Measurements from ENCODE around the gene GATD1. TPM values are rescaled to one million over a fixed set of nuclear protein-coding genes. Genes with fewer than 3 reads are reported as not detected.
A peak's percentile ranks its signal among the peaks of the same experiment; 100 is the strongest.

The GATD1 gene
- total RNA-seq, 2 donors from 2014 or later, result 36.7 to 44.3 TPM

- no peaks in the 10 kb centered on the region for H3K9me3 ChIP-seq (ENCODE audit: control insufficient read depth, low read length, poor library complexity, severe bottlenecking)
- Mint-ChIP-seq H3K36me3 (ENCODE audit: low read depth) (no peaks in the 10 kb centered on the region), H3K4me1 (peaks cover 10% of the 10 kb centered on the region), H3K27me3 (no peaks in the 10 kb centered on the region), H3K4me3 (peak overlapping the region; percentile 84), H3K27ac (no peak overlapping the region)
- DNase-seq, result no peak
- ATAC-seq, result no peak
These were observed 27.3 kb upstream of the GATD1 start for GRCh38 chr11:804599-804964.

GRCh38 chr11:803770-804598 is 26.7 kb upstream of the GATD1 start:
- H3K9me3 ChIP-seq (ENCODE audit: control insufficient read depth, low read length, poor library complexity, severe bottlenecking), result no peaks in the 10 kb centered on the region
- H3K27me3 Mint-ChIP-seq, result no peaks in the 10 kb centered on the region
- H3K27ac Mint-ChIP-seq, result no peak overlapping the region
- peaks cover 10% of the 10 kb centered on the region for H3K4me1 Mint-ChIP-seq
- no peaks in the 10 kb centered on the region for H3K36me3 Mint-ChIP-seq (ENCODE audit: low read depth)
- peak overlapping the region; percentile 84 for H3K4me3 Mint-ChIP-seq
- no peak for ATAC-seq
- DNase-seq, result no peak

- ATAC-seq (no peak), DNase-seq (no peak)
- Mint-ChIP-seq H3K27ac (no peak overlapping the region), H3K36me3 (ENCODE audit: low read depth) (no peaks in the 10 kb centered on the region), H3K27me3 (no peaks in the 10 kb centered on the region), H3K4me1 (peaks cover 6% of the 10 kb centered on the region), H3K4me3 (peak overlapping the region; percentile 63)
- no peaks in the 10 kb centered on the region for H3K9me3 ChIP-seq (ENCODE audit: control insufficient read depth, low read length, poor library complexity, severe bottlenecking)
These were observed 26.1 kb upstream of the GATD1 start for GRCh38 chr11:803467-803742.

GRCh38 chr11:802693-803466 is 25.6 kb upstream of the GATD1 start:
- Mint-ChIP-seq H3K27me3 (no peaks in the 10 kb centered on the region), H3K27ac (no peak overlapping the region), H3K4me1 (peaks cover 5% of the 10 kb centered on the region), H3K36me3 (ENCODE audit: low read depth) (no peaks in the 10 kb centered on the region), H3K4me3 (peak overlapping the region; percentile 63)
- ATAC-seq (no peak), DNase-seq (no peak)
- no peaks in the 10 kb centered on the region for H3K9me3 ChIP-seq (ENCODE audit: control insufficient read depth, low read length, poor library complexity, severe bottlenecking)

- ATAC-seq, result no peak
- Mint-ChIP-seq H3K36me3 (ENCODE audit: low read depth) (no peaks in the 10 kb centered on the region), H3K4me3 (no peak overlapping the region), H3K27me3 (no peaks in the 10 kb centered on the region), H3K27ac (no peak overlapping the region), H3K4me1 (peaks cover 3% of the 10 kb centered on the region)
- no peak for DNase-seq
- no peaks in the 10 kb centered on the region for H3K9me3 ChIP-seq (ENCODE audit: control insufficient read depth, low read length, poor library complexity, severe bottlenecking)
These were observed 24.8 kb upstream of the GATD1 start for GRCh38 chr11:802018-802617.

GRCh38 chr11:801097-801780 is 24.0 kb upstream of the GATD1 start:
- peaks cover 10% of the 10 kb centered on the region for H3K4me1 Mint-ChIP-seq
- DNase-seq, result no peak
- no peak for ATAC-seq
- no peaks in the 10 kb centered on the region for H3K36me3 Mint-ChIP-seq (ENCODE audit: low read depth)
- no peaks in the 10 kb centered on the region for H3K27me3 Mint-ChIP-seq
- H3K9me3 ChIP-seq (ENCODE audit: control insufficient read depth, low read length, poor library complexity, severe bottlenecking), result no peaks in the 10 kb centered on the region
- no peak overlapping the region for H3K4me3 Mint-ChIP-seq
- H3K27ac Mint-ChIP-seq, result no peak overlapping the region

- Mint-ChIP-seq H3K27ac (no peak overlapping the region), H3K4me1 (peaks cover 11% of the 10 kb centered on the region), H3K36me3 (ENCODE audit: low read depth) (no peaks in the 10 kb centered on the region), H3K27me3 (no peaks in the 10 kb centered on the region), H3K4me3 (no peak overlapping the region)
- no peak for ATAC-seq
- DNase-seq, result no peak
- no peaks in the 10 kb centered on the region for H3K9me3 ChIP-seq (ENCODE audit: control insufficient read depth, low read length, poor library complexity, severe bottlenecking)
These were observed 23.2 kb upstream of the GATD1 start for GRCh38 chr11:800473-800872.

GRCh38 chr11:799641-800316 is 22.5 kb upstream of the GATD1 start:
- no peaks in the 10 kb centered on the region for H3K9me3 ChIP-seq (ENCODE audit: control insufficient read depth, low read length, poor library complexity, severe bottlenecking)
- ATAC-seq (no peak), DNase-seq (no peak)
- Mint-ChIP-seq H3K36me3 (ENCODE audit: low read depth) (no peaks in the 10 kb centered on the region), H3K4me1 (peaks cover 10% of the 10 kb centered on the region), H3K27ac (no peak overlapping the region), H3K27me3 (no peaks in the 10 kb centered on the region), H3K4me3 (no peak overlapping the region)

- Mint-ChIP-seq H3K36me3 (ENCODE audit: low read depth) (no peaks in the 10 kb centered on the region), H3K27ac (peak within 1 kb of the TSS; percentile 81), H3K4me1 (peaks cover 10% of the 10 kb centered on the region), H3K27me3 (no peaks in the 10 kb centered on the region), H3K4me3 (peak within 1 kb of the TSS; percentile 96)
- peak; percentile 76 to 84 (median 82) for DNase-seq
- peak; percentile 73 for ATAC-seq
- H3K9me3 ChIP-seq (ENCODE audit: control insufficient read depth, low read length, poor library complexity, severe bottlenecking), result no peaks in the 10 kb centered on the region
These were observed 20.9 kb upstream of the GATD1 start, which contains the start of gene SLC25A22 for GRCh38 chr11:798093-798713. SLC25A22 (minus strand) TSS chr11:798281; CDS start chr11:795006, 3,275 bp downstream.

- peak; percentile 56 to 81 (median 64) for DNase-seq
- peak overlapping the region; percentile 96 for H3K4me3 Mint-ChIP-seq
- H3K27ac Mint-ChIP-seq, result peak overlapping the region; percentile 81
- no peaks in the 10 kb centered on the region for H3K9me3 ChIP-seq (ENCODE audit: control insufficient read depth, low read length, poor library complexity, severe bottlenecking)
- peaks cover 10% of the 10 kb centered on the region for H3K4me1 Mint-ChIP-seq
- peak; percentile 67 for ATAC-seq
- H3K36me3 Mint-ChIP-seq (ENCODE audit: low read depth), result no peaks in the 10 kb centered on the region
- no peaks in the 10 kb centered on the region for H3K27me3 Mint-ChIP-seq
These were observed 20.2 kb upstream of the GATD1 start for GRCh38 chr11:797296-798092.

GRCh38 chr11:796565-797295 is 19.4 kb upstream of the GATD1 start:
- Mint-ChIP-seq H3K36me3 (ENCODE audit: low read depth) (no peaks in the 10 kb centered on the region), H3K4me1 (peaks cover 10% of the 10 kb centered on the region), H3K27ac (peak overlapping the region; percentile 81), H3K27me3 (no peaks in the 10 kb centered on the region), H3K4me3 (peak overlapping the region; percentile 96)
- ATAC-seq, result no peak
- no peak for DNase-seq
- no peaks in the 10 kb centered on the region for H3K9me3 ChIP-seq (ENCODE audit: control insufficient read depth, low read length, poor library complexity, severe bottlenecking)
